ENCODE results near the gene CEP55. TPM values are rescaled to one million over a fixed set of nuclear protein-coding genes. Genes with fewer than 3 reads are reported as not detected.

Gene CEP55
- total RNA-seq, 1 experiment from 2014 or later = 102 TPM

DNA sequence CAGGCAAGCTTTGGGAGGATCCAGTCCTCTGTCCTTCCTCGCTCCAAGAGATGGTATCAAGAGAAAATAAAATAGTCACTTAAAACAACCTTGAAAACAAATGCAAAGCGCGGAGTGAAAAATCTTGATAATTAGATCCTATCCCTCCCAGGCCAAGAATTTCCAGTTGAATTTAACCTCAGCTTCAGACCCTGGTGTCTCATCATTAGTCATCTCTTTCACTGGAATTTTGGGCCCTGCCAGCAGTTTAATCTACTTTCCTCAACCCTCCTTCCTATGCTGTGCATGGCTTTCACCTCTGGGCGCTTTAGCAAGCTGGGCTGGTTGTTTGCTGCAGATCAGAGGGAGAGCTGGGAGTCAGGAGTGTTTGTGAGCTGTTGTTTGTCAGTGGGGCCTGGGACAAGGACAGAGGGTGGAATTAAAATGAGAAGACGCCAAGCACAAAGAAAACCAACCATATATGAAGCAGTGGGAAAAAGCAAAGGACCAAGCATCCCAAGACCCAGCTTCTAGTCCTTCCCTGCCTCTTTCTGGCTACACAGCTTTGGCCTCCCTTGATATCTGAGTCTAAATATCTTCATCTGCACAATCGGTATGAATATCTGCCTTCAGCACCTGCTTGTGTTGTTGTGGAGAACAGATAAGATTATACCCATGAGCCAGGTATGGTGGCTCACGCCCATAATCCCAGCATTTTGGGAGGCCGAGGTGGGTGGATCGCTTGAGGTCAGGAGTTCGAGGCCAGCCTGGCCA lies 27.8 kb upstream of the CEP55 start:
- peak; percentile 98 for DNase-seq (ENCODE audit: low read depth)

DNA sequence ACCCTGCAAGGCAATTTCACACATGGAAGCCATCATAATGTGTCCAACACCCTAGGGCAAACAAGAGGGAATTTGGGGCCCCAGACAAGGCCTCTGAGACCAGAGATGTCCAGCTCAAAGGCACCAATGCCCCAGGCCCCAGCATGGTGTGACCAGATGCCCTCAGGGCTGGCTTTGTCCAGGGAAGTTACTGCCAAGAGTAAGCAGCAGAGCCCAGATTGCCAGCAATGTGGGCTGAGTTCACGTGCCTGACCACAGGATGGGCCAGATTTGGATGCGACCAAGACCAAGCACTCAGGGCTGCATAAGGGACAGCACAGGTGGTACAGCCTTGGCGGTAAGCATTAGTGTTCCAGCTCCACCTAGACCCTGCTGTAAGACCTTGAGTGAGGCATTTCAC lies 27.0 kb upstream of the CEP55 start:
- peak; percentile 66 for DNase-seq (ENCODE audit: low read depth)

DNA sequence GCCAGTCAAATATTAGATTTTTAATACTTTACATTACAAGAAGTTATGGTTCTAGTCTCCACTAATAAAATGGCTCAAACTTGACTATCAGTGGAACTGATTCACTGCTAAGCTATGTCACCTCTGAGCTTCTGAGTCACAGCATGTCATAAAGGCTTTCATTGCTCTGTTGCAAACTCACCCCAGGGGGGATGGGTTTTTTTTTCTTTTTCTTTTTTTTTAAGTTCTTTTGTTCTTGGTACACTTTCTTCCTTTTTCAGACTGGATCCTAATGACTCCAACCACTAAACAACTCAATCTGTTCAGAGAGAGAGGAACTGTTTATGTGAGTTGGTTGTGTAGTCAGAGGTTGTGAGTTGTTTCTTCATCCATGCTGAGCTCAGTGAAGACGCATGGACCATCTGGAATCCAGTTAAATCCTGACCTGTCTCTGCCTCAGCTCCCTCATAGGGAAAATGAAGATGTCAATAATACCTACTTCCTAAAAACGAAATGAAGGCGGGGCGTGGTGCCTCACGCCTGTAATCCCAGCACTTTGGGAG lies 25.2 kb upstream of the CEP55 start:
- peak; percentile 97 for DNase-seq (ENCODE audit: low read depth)

DNA sequence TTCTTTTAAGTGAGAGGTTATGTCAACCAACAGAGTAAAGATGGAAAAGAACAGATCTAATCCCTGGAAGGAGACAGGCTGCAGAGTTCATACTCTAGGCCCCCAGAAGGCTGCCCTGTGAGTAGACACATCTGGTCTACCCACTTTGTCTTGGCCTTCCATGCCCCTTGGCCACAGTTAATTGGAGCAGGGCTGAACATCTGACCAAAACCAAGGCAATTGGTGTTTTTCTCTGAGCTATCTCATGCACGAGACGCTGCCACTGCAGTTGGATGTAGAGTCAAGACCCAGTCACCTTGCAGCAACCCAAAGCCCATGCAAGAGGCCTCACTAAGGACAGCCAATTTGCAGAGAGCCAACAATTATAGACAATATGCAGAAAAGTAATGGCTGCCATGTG lies 23.3 kb upstream of the CEP55 start:
- no peak for DNase-seq (ENCODE audit: low read depth)

DNA sequence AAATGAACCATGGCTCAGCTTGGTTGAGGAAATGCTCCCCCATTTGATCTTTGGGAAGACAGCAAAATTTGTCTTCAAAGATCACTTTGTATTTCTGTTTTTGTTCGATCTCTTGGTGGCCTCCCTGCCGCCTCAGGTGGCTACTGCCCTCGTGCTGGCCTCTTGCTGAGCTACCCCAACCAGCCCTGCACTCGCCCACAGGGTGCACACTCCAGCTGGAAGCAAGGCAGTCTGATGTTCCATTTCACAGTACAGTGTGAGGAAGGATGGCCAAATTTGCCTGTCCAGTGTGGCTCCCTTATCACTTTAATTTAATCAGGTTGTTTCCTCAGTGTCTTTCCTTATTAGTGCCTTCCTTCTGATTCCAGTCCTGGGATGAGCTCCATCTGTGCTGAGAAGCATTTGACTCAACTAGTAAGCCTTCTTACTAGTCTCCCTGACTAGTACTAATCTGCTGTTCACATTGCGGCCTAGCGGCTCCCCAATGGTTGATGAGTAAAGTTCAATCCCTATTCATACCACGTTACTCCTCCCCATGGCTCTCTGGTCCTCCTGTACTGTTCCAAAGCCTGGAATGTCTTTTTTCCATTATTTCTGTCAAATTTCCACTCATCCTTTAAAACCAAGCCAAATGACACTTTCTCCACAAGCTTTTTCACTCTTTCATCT lies 22.5 kb upstream of the CEP55 start:
- no peak for DNase-seq (ENCODE audit: low read depth)

DNA sequence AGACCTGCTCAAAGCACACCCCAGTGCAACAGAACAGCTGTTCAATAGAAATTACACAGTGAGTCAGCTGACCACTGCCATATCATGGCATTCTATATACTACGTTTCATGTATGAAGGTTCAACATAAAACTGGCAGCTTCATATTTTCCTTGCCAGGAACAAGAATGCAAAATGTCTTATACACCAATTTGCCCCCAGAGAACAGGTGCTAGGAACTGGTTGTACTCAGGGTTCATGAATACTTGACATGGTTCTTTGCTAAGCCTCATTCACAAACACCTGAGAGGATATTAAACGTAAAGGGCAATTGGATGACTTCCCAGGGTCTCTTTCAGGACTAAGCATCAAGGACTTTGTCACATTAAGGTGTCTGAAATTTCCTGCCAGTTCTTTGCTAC lies 21.2 kb upstream of the CEP55 start:
- peak; percentile 44 for DNase-seq (ENCODE audit: low read depth)

DNA sequence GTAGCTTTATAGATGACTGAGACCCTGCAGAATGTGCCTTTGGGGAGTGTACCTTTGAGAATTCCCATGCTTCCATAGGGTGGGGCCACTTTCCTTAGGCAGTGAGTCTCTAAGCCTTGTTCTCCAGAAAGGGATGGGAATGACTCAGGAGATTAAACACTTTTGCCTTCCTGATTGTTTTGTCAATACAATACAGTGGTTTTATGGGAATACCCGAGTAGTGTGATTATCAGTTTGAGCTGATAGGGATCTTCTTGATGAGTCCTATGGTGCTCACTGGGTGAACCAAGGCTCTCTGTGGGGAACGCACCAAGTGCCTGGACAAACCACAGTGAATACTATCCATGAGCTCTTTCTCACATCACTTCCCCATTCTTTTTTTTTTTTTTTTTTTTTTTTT lies 20.5 kb upstream of the CEP55 start:
- DNase-seq (ENCODE audit: low read depth) = peak; percentile 65

DNA sequence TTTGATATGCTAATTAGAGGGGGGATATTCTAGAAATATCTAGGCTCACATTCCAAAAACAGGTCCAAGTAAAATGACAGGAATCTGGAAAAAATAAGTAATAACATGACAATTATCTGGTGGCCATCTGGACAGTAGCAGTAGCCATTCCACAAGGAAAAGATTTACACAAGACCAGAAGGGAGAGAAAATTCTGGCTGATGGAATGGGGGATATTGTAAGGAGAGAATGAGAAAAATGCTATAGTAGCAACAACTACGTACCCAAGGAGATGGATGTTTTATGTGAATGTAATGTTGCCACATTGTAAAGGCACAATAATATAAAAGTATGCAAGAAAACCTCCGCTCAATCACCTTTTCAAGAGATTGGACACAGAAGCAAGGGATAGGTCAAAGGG lies 19.7 kb upstream of the CEP55 start:
- no peak for DNase-seq (ENCODE audit: low read depth)

DNA sequence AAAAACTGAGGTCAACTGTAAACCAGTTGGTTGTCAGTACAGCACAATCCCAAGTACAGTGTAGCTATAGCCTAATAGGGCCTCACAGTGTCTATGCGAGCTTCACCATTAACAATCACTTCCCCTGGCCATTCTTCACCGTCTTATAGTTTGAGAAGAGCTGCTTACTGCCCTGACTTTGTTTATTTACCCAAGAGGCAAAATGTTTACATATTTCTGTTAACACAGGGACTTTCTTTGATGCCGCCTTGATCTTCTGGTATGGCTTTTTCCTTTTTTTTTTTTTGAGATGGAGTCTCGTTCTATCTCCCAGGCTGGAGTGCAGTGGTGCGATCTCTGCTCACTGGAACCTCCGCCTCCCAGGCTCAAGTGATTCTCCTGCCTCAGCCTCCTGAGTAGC lies 17.5 kb upstream of the CEP55 start:
- DNase-seq (ENCODE audit: low read depth) = no peak

DNA sequence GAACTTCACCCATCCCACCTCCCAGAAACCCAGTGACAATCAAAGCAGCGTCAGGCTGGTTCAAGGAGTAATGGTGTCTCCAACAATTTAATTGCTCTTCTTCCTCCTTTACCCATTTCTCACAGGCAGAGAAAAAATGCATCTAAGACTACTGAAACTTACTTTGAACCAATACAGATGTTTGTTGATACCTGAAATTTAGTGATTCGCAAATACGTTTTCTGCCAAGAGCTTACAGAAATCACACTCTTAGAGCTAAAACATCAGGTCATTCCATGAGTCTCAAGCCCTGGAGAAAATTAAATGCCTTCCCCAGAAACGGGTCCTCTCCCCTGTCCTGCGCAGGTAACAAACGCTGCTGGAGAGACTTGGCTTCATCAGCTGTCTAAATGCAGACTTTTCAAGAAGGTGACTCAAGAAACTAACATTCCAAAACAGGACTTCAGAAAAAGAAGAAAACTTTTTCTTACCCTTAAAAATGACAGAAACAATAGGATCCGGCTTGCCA lies 14.7 kb upstream of the CEP55 start:
- peak; percentile 29 for DNase-seq (ENCODE audit: low read depth)

DNA sequence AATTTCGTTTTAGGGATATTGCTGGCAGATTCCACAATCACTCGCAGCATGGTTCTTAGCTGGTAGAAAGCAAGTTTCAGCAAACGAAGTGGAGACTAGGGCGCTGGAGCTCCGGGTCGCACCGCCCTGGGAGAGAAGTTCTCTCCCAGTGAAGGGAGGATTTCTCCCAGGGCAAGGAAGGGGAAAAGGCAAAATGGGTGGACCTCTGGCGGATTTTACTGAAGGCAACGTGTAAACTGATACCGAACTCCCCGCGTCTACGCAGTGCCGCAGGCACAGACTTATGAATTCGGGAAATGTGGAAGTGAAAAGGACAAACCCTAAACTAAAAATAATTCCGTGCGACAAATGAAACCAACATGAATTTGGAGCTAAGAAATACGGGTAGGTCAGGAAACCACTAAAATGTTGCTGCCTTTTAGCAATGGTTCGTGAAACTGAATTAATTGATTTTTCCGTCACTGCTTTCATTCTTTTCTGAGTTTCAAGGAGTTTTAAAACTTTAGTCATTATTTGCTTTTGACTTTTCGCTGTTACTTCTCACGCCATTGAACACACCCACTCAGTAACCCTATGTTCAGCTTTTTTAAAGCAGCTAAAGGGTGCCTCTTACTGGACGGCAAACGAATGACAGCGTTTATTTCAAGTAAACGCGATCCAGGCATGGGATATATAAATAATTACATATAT lies 14.1 kb upstream of the CEP55 start, which contains the start of gene MYOF:
Gene MYOF, minus strand, starts transcription at position 190 of the 690 bp plus-strand sequence. Its CDS starts 140 bp downstream, at position 50.
- DNase-seq (ENCODE audit: low read depth) = peak; percentile 89

DNA sequence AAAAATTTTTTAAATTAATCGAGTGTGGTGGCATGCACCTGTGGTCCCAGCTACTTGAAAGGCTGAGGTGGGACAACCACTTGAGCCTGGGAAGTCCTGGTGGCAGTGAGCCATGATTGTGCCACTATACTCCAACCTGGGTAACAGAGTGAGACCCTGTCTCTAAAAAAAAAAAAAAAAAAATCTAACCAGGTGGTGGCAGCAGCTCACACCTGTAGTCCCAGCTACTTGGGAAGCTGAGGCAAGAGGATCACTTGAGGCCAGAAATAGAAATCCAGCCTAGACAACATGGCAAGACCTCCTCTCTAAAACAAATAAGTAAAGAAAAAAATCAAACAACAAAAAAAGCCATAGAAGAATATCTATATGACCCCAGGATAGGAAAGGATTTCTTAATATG lies 10.7 kb upstream of the CEP55 start:
- no peak for DNase-seq (ENCODE audit: low read depth)

DNA sequence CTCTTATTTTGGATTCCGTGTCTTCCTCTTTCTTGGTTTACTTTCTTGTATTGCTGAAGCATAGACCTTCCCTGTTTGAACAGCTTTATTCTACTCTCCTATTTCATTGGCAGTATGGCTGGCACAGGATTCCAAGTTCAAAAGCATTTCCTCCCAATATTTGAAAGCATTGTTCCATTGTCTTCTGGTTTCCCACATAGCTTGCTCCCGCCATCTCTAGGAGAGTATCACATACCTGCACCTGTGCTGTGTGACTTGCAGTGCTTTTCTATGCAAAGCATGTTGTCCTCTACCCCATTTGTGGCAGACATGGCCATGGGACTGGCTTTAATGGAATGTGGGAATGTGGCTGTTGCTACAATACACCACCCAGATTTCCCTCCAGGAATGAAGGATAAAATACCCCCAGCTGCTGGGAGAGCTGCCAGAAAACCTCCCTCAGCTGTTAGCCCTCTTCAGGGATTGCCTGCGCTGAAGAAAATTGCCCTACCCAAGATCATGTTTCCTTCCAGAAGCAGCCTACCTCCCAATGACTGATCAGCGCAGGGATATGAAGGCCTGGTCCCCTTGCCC lies 7.4 kb upstream of the CEP55 start:
- peak; percentile 55 for DNase-seq (ENCODE audit: low read depth)

DNA sequence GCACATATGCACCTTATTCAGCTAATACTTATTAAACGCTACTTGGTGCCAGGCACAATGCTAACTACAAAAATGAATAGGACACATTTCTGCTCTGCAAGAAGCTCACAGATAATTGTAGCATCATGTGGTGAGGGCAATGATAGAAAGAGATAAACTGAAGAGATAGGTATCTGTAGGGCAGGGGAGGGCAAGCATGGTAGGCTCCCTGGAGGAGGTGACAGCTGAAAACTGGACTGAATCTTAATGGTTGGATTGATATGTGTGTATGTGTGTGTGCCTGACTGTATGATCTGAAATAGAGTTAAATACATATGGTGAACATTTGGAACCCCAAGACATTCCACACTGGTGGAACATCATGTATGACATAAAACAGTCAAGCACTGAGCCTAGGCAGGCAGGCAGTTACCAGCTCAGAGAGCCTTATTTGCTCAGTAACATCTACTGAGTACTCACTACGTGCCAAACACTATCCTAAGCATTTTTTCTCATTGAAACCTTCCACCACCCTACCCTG lies 4.8 kb upstream of the CEP55 start:
- no peak for DNase-seq (ENCODE audit: low read depth)

DNA sequence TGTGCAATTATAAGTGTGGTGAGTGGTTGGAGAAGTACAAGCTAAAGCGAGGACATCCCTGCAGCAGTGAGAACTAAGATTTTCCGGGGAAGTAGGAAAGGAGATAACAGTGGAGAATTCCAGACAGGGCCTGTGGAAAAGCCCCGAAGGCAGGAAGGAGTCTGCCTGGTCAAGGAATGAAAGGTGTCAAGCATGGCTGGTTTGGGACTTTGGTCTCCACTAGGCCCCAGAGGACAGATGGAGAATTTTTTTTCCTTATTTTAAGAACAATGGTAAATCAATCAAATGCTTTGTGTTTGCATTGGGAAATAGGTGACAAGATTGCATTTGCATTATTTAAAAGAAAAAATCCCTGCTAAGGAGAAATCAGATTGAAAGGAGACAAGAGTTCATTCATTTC lies 3.2 kb upstream of the CEP55 start:
- no peak for DNase-seq (ENCODE audit: low read depth)

DNA sequence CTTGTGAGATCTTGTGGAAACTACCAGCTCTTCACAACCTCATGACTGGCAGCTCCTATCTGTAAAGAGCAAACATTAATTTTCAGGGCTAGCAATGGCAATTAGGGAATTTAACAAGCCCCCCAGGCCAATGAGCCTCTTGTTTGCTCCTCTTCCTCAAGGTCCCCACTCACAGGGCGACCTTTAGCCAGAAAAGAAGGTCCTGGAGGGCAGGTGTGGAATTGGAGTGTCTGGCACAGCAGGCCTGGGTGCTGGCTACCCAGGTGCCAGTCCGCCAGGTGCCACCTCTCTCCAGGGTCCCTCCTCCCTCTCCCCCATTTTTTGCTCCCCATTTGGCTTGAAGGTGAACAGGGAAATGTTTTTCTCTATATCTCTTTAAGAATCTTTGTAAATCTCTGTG lies 1.9 kb upstream of the CEP55 start:
- DNase-seq (ENCODE audit: low read depth) = no peak

DNA sequence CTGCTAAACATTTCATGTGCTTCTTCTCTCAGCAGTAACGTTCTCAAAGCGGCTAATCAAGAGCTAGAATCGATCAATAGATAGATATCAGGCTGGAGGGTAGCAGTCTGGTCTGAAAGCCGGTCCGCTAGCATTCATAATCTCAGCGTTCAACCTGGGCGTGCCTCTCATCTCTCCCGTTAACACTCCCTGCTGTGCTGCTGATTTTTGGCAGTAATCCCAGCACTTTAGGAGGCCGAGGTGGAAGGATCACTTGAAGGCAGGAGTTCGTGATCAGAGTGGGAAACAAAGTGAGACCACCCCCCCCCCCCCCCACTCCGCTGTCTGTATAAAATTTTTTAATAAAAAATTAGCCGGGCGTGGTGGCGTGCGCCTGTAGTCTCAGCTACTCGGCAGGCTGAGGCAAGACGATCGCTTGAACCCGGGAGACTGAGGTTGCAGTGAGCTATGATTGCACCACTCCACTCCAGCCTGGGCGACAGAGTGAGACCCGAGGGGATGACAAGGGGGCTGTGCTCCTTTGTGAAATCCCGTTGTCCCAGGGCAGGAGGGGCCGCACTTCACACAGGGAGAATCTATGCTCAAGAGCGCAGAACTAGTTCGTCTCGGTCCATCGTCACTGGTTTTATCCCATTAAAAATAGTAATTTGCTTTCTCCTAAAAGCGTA lies 624 bp upstream of the CEP55 start:
- DNase-seq (ENCODE audit: low read depth) = peak; percentile 40

DNA sequence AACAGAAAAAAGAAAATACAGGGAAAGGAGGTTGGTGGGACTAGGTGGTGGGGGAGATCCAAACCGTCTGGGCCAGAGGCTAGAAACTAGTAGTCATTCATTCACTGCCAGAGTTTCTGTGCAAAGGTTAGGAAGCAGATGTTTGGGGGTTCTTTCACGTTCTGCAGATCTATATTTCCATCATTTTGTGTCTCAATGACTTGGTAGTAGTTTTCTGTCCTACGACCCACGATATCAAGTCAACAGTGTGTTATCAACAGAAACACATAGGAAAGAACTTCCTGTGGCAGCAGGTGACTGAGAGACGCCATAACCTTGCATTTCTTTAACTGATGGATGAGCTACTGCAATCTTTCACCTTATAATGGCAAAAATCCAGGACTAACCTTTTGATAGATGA lies 1.8 kb downstream of the CEP55 start:
- no peak for DNase-seq (ENCODE audit: low read depth)

DNA sequence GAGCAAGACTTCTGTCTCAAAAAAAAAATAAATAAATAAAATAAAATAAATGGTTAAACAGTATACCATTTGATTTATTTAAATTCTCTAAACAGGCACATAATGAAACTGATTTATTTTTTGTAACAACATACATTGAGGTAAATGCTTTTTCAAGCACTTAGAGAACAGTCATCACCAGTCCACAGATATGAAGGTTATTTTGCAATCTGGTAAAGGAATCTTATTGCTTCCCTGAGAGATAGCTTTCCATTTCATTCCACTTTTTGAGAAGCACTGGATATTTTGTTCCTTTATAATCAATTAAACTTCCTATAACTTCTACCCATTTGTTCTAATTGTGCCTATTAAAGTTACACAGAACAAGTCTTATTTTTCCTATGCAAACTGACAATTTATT lies 5.2 kb downstream of the CEP55 start:
- DNase-seq (ENCODE audit: low read depth) = no peak

DNA sequence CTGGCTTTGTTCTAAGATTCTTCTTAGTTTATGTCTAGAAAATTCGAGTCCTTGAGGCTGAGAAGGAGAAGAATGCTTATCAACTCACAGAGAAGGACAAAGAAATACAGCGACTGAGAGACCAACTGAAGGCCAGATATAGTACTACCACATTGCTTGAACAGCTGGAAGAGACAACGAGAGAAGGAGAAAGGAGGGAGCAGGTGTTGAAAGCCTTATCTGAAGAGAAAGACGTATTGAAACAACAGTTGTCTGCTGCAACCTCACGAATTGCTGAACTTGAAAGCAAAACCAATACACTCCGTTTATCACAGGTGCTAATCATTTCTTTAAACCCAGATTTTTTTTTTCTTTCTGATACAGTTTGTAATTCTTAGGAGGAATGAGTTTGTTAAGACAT lies 6.7 kb downstream of the CEP55 start:
- DNase-seq (ENCODE audit: low read depth) = peak; percentile 37

DNA sequence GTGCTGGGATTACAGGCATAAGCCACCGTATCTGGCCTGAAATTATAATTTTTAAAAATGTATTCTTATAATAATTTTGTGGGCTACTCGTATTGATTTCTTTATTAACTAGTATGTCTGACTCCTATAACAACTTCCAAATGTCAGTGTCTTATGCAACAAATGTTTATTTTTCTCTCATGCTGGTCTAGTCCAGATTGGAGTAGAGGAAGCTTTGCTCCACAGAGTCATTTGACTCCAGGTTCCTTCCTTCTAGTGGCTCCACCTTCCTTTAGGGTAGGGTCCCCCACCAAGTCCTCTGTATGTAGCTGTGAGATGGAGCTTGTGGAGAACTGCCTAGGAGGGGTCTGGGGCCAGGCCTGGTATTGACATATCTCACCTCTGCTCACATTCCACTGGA lies 8.7 kb downstream of the CEP55 start:
- DNase-seq (ENCODE audit: low read depth) = no peak
